ENCODE results near the gene PKNOX2.

- TF ChIP-seq CTCF (IDR thresholded peaks at IDR 0.05) (no peak), POLR2A (IDR thresholded peaks at IDR 0.05) (no peak), POLR2AphosphoS5 (IDR thresholded peaks at IDR 0.05) (no peak), EP300 (IDR thresholded peaks at IDR 0.05) (no peak)
These were observed 183.6 kb downstream of the PKNOX2 start for GRCh38 chr11:125348141-125348651.

Data from sigmoid colon (tissue), 4 donors.